ENCODE data around the gene F2R. TPM values are rescaled to one million over a fixed set of nuclear protein-coding genes. Genes with fewer than 3 reads are reported as not detected.

Gene F2R
- total and polyA plus RNA-seq, 2 of the 8 experiments (the other 6 are each of a cell fraction or from before 2014, with no cell fraction given): 23.8 to 29.1 TPM

- TF ChIP-seq TAF1 (IDR thresholded peaks at IDR 0.05; ENCODE audit: low read depth, low read length) (no peak), SP2 (IDR thresholded peaks at IDR 0.05; ENCODE audit: low read length) (no peak), RBBP5 (IDR thresholded peaks at IDR 0.05; ENCODE audit: borderline replicate concordance, low read depth, low read length) (no peak)
- Histone ChIP-seq H3K4ac (replicated peaks; ENCODE audit: insufficient read length, low read depth, low read length) (no peak overlapping the region), H2AFZ (ENCODE audit: low read length) (no peak overlapping the region), H2BK5ac (ENCODE audit: low read depth, low read length) (no peak overlapping the region), H3K79me2 (ENCODE audit: control insufficient read depth in 1 of 2, insufficient read depth in 2 of 2, low read length in 2 of 2) (no peaks in the 10 kb centered on the region), H3K4me3 (ENCODE audit: extremely low read depth in 1 of 4, insufficient read depth in 2 of 4, low read depth in 3 of 4, low read length in 4 of 4) (no peak overlapping the region), H3K23me2 (ENCODE audit: low read depth, low read length) (no peaks in the 10 kb centered on the region), H2BK15ac (ENCODE audit: low read length) (no peak overlapping the region), H3K18ac (ENCODE audit: extremely low read depth, low read length) (no peak overlapping the region), H2BK20ac (ENCODE audit: low read length) (no peak overlapping the region), H2BK12ac (ENCODE audit: low read depth, low read length) (no peak overlapping the region), H3K23ac (ENCODE audit: insufficient read length) (no peak overlapping the region), H2AK5ac (ENCODE audit: low read depth, low read length) (no peak overlapping the region), H4K91ac (replicated peaks; ENCODE audit: insufficient read length, low read length) (no peak overlapping the region), H3K56ac (replicated peaks; ENCODE audit: insufficient read length, low read depth, low read length) (no peak overlapping the region), H3K4me1 (replicated peaks in 1 of 4; ENCODE audit: control insufficient read depth in 3 of 4, insufficient read depth in 4 of 4, low read length in 3 of 4) (no peaks in the 10 kb centered on the region), H2BK120ac (replicated peaks; ENCODE audit: low read depth, low read length) (no peak overlapping the region), H3K36me3 (ENCODE audit: control insufficient read depth in 2 of 4, insufficient read depth in 4 of 4, low read length in 3 of 4) (no peaks in the 10 kb centered on the region), H3K9ac (replicated peaks in 1 of 4; ENCODE audit: extremely low read depth in 1 of 4, low read depth in 3 of 4, low read length in 3 of 4) (no peak overlapping the region), H3K27ac (ENCODE audit: low read depth, low read length) (no peak overlapping the region), H3K4me2 (ENCODE audit: insufficient read depth in 1 of 2, low read depth in 2 of 2, low read length in 2 of 2) (no peak overlapping the region), H3K79me1 (ENCODE audit: low read depth, low read length) (no peaks in the 10 kb centered on the region), H4K5ac (ENCODE audit: insufficient read length, low read depth, low read length) (no peak overlapping the region), H3K14ac (ENCODE audit: insufficient read length) (no peak overlapping the region), H4K8ac (ENCODE audit: extremely low read depth, insufficient read depth, low read length) (no peak overlapping the region), H4K20me1 (replicated peaks in 1 of 2; ENCODE audit: control insufficient read depth in 1 of 2, insufficient read depth in 2 of 2, low read length in 2 of 2) (no peaks in the 10 kb centered on the region), H3K9me3 (ENCODE audit: insufficient read depth in 2 of 2, low read depth in 1 of 2, low read length in 1 of 2) (no peaks in the 10 kb centered on the region; a peak in 1 of 4 replicates), H3K27me3 (replicated peaks in 1 of 4; ENCODE audit: control insufficient read depth in 3 of 4, extremely low read depth in 1 of 4, insufficient read depth in 3 of 4, low read length in 3 of 4) (no peaks in the 10 kb centered on the region)
- DNase-seq (ENCODE audit: low read depth in 1 of 2, low spot score in 2 of 2) (no peak), FAIRE-seq (no peak)
- 84% methylated on average over 3 of the region's 3 CpGs; no CpG with 5 or more reads in 1 of the 2 experiments for WGBS, 2 experiments (ENCODE audit: extremely low coverage in 1 of 2, insufficient coverage in 1 of 2, insufficient read length in 1 of 2, insufficient replicate concordance in 2 of 2, low coverage in 1 of 2, low lambda C conversion rate in 2 of 2, missing lambda C conversion rate in 1 of 2)
- ChIA-PET CTCF (ENCODE audit: partially characterized antibody) (interaction anchor here (0.6 to 2.1 kb wide), 3 partner anchors 9 to 19 kb away, joined by 3 to 13 read pairs (median 3); no protein-coding TSS in a partner anchor), POLR2A (ENCODE audit: partially characterized antibody) (no interaction called here)
These were observed 49.3 kb downstream of the F2R start for GRCh38 chr5:76765249-76765648.

All from H1 (cell line).